MM.1S (cell line): ENCODE results near the gene ATP6V0A1.

Experiments used
- DNase-seq: peaks from one replicate; pipeline ENCODE4 v3.0.0-alpha.2; 2015
- H2AFZ ChIP-seq: fragments of 300-600 bp; sonication (generic); 2 replicates; pipeline ENCODE4 v1.6.0; 2016; ENCODE audit warnings: antibody characterized with exemption, low read length
- H3F3A ChIP-seq: fragments of 300-600 bp; sonication (generic); 2 replicates; pipeline ENCODE4 v1.6.1; 2016; ENCODE audit warnings: mild to moderate bottlenecking, antibody characterized with exemption, low read length, moderate library complexity, mixed read lengths; ENCODE audit not compliant: insufficient read depth
- H3K27ac ChIP-seq: fragments of 300-600 bp; sonication (generic); 2 replicates; pipeline ENCODE4 v1.5.1; 2016; ENCODE audit warnings: mild to moderate bottlenecking, low read length
- H3K27me3 ChIP-seq: fragments of 300-600 bp; sonication (generic); replicated peaks from 2 replicates; pipeline ENCODE4 v1.6.0; 2016; ENCODE audit warnings: low read length; ENCODE audit not compliant: insufficient read depth
- H3K36me3 ChIP-seq: fragments of 300-600 bp; sonication (generic); replicated peaks from 2 replicates; pipeline ENCODE4 v1.6.1; 2016; ENCODE audit warnings: mild to moderate bottlenecking, low read length, mixed read lengths; ENCODE audit not compliant: insufficient read depth
- H3K4me1 ChIP-seq: fragments of 300-600 bp; sonication (generic); 2 replicates; pipeline ENCODE4 v1.6.1; 2016; ENCODE audit warnings: low read length, mixed read lengths
- H3K4me2 ChIP-seq: fragments of 300-600 bp; sonication (generic); 2 replicates; pipeline ENCODE4 v1.6.0; 2016; ENCODE audit warnings: low read depth, low read length
- H3K4me3 ChIP-seq: fragments of 300-600 bp; sonication (generic); 2 replicates; pipeline ENCODE4 v1.5.1; 2016; ENCODE audit warnings: low read length, mixed read lengths
- H3K79me2 ChIP-seq: fragments of 300-600 bp; sonication (generic); 2 replicates; pipeline ENCODE4 v1.6.1; 2016; ENCODE audit warnings: mixed run types, low read length, mixed read lengths
- H3K9ac ChIP-seq: fragments of 300-600 bp; sonication (generic); 2 replicates; pipeline ENCODE4 v1.6.1; 2016; ENCODE audit warnings: low read length, mixed read lengths
- H3K9me2 ChIP-seq: fragments of 300-600 bp; sonication (generic); replicated peaks from 2 replicates; pipeline ENCODE4 v1.6.1; 2016; ENCODE audit warnings: mild to moderate bottlenecking, low read length, mixed read lengths; ENCODE audit not compliant: insufficient read depth
- H3K9me3 ChIP-seq: fragments of 300-600 bp; sonication (generic); replicated peaks from 2 replicates; pipeline ENCODE4 v1.6.1; 2016; ENCODE audit warnings: mild to moderate bottlenecking, low read length, mixed read lengths; ENCODE audit not compliant: insufficient read depth
- H4K20me1 ChIP-seq: fragments of 300-600 bp; sonication (generic); 2 replicates; pipeline ENCODE4 v1.6.1; 2016; ENCODE audit warnings: mild to moderate bottlenecking, low read length, moderate library complexity, mixed read lengths; ENCODE audit not compliant: insufficient read depth
- CTCF ChIP-seq: fragments of 300-600 bp; sonication (generic); IDR thresholded peaks from 2 replicates; pipeline ENCODE4 v1.5.1; 2016; ENCODE audit warnings: antibody characterized with exemption, low read length, mixed read lengths
- EZH2 ChIP-seq: fragments of 300-600 bp; sonication (generic); optimal IDR thresholded peaks from 2 replicates; pipeline ENCODE3; 2017; ENCODE audit warnings: low read depth, mild to moderate bottlenecking, antibody characterized with exemption, low read length, mixed read lengths
- EZH2phosphoT487 ChIP-seq: fragments of 300-600 bp; sonication (generic); IDR thresholded peaks from 2 replicates; pipeline ENCODE4 v1.6.1; 2018; ENCODE audit warnings: antibody characterized with exemption, low read length

The ATP6V0A1 gene

DNA sequence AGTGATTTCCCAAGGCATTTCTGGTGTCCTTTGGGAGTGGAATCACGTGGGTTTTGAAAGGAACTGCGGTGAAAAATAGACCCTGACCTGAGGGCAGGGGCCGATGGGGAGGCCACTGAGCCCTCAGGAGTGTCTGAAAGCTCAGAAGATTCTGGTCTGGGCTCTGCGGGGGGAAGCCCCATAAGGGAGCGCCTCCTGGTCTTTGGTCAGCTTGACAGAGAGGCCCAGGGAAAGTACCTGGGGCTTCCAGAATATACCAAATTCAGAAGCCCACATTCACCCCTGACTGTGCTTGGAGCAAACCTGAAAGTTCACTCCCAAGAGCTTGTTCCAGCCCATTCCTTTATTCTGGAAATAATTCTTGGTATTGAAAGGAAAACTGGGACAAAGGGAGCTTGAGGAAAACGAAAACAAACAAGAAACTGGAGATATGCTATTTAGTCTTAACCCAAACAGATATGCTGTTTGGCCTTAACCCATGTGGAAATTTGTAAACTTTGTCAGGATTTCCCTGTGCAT lies 54.1 kb downstream of the ATP6V0A1 start:
- Histone ChIP-seq H3K9ac (no peak overlapping the region), H3K9me2 (no peaks in the 10 kb centered on the region), H3K9me3 (no peaks in the 10 kb centered on the region), H3K4me3 (no peak overlapping the region), H3K27ac (no peak overlapping the region), H3K27me3 (no peaks in the 10 kb centered on the region), H3K79me2 (no peaks in the 10 kb centered on the region), H3K4me2 (no peak overlapping the region), H3K36me3 (no peaks in the 10 kb centered on the region), H3K4me1 (no peaks in the 10 kb centered on the region), H4K20me1 (no peaks in the 10 kb centered on the region), H3F3A (no peaks in the 10 kb centered on the region), H2AFZ (no peak overlapping the region)
- no peak for DNase-seq
- TF ChIP-seq CTCF (no peak), EZH2 (no peak), EZH2phosphoT487 (no peak)

- no peak overlapping the region for H2AFZ ChIP-seq
- no peaks in the 10 kb centered on the region for H3K4me1 ChIP-seq
- no peak overlapping the region for H3K27ac ChIP-seq
- H3F3A ChIP-seq, result no peaks in the 10 kb centered on the region
- DNase-seq, result no peak
- H3K9me3 ChIP-seq, result no peaks in the 10 kb centered on the region
- H3K9me2 ChIP-seq, result no peaks in the 10 kb centered on the region
- TF ChIP-seq CTCF (no peak), EZH2phosphoT487 (no peak), EZH2 (no peak)
- no peaks in the 10 kb centered on the region for H3K79me2 ChIP-seq
- H3K4me3 ChIP-seq, result no peak overlapping the region
- H3K36me3 ChIP-seq, result no peaks in the 10 kb centered on the region
- no peak overlapping the region for H3K4me2 ChIP-seq
- no peak overlapping the region for H3K9ac ChIP-seq
- H3K27me3 ChIP-seq, result no peaks in the 10 kb centered on the region
- no peaks in the 10 kb centered on the region for H4K20me1 ChIP-seq
These were observed 55.0 kb downstream of the ATP6V0A1 start for GRCh38 chr17:42513686-42514085.

DNA sequence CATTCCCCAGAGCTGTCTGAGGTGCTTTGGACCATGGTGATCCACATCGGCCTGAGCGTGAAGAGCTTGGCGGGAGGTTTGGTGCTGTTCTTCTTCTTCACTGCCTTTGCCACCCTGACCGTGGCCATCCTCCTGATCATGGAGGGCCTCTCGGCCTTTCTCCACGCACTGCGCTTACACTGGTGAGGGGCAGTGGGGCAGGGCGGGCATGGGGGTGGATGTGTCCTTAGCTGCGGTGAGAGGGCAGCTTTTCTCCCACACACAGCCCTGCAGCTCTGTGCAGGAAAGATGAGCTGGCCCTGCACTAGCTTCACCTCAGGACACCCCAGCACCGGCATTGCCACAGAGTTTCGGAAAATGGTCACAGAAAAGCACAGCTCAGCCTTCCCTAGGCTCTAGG lies 55.6 kb downstream of the ATP6V0A1 start:
- no peaks in the 10 kb centered on the region for H3K36me3 ChIP-seq
- H3K9me3 ChIP-seq, result no peaks in the 10 kb centered on the region
- H3K9me2 ChIP-seq, result no peaks in the 10 kb centered on the region
- TF ChIP-seq EZH2phosphoT487 (no peak), CTCF (no peak), EZH2 (no peak)
- no peak overlapping the region for H3K4me3 ChIP-seq
- no peak overlapping the region for H3K27ac ChIP-seq
- DNase-seq, result no peak
- H3F3A ChIP-seq, result no peaks in the 10 kb centered on the region
- H3K79me2 ChIP-seq, result no peaks in the 10 kb centered on the region
- H2AFZ ChIP-seq, result no peak overlapping the region
- no peak overlapping the region for H3K4me2 ChIP-seq
- no peaks in the 10 kb centered on the region for H4K20me1 ChIP-seq
- H3K27me3 ChIP-seq, result no peaks in the 10 kb centered on the region
- H3K9ac ChIP-seq, result no peak overlapping the region
- H3K4me1 ChIP-seq, result no peaks in the 10 kb centered on the region

GRCh38 chr17:42514867-42515266 lies 56.2 kb downstream of the ATP6V0A1 start:
- H3F3A ChIP-seq, result no peaks in the 10 kb centered on the region
- no peak overlapping the region for H2AFZ ChIP-seq
- H4K20me1 ChIP-seq, result no peaks in the 10 kb centered on the region
- H3K79me2 ChIP-seq, result no peaks in the 10 kb centered on the region
- no peak overlapping the region for H3K9ac ChIP-seq
- H3K9me3 ChIP-seq, result no peaks in the 10 kb centered on the region
- H3K4me3 ChIP-seq, result no peak overlapping the region
- H3K27me3 ChIP-seq, result no peaks in the 10 kb centered on the region
- no peaks in the 10 kb centered on the region for H3K36me3 ChIP-seq
- no peak overlapping the region for H3K4me2 ChIP-seq
- no peak overlapping the region for H3K27ac ChIP-seq
- H3K9me2 ChIP-seq, result no peaks in the 10 kb centered on the region
- no peak for DNase-seq
- H3K4me1 ChIP-seq, result no peaks in the 10 kb centered on the region
- TF ChIP-seq EZH2 (no peak), EZH2phosphoT487 (no peak), CTCF (no peak)
